H1 (cell line): ENCODE data around the gene PTCSC3. TPM values are rescaled to one million over a fixed set of nuclear protein-coding genes. Genes with fewer than 3 reads are reported as not detected.

ENCODE experiments used
- CTCF ChIA-PET: fragments of 300-600 bp; sonication (Branson Sonifier 250); formaldehyde crosslinking; loops from one replicate; lab custom pipeline; 2021; ENCODE audit not compliant: partially characterized antibody; lab: Charles Lee
- POLR2A ChIA-PET: fragments of 300-600 bp; sonication (Branson Sonifier 250); formaldehyde crosslinking; loops from one replicate; lab custom pipeline; 2021; ENCODE audit warnings: inconsistent platforms; ENCODE audit not compliant: partially characterized antibody; lab: Charles Lee
- DNase-seq, 2 experiments: peaks; one replicate each; pipeline versions ENCODE4 v3.0.0 to v3.0.0-alpha.2; 2010 to 2022; ENCODE audit warnings: low spot score in 2 of 2, low read depth in 1 of 2, mixed read lengths in 1 of 2
- FAIRE-seq: peaks from 2 replicates; lab custom pipeline; 2011; peaks lifted over from hg19 to GRCh38; lab: Jason Lieb, UNC
- H2AFZ ChIP-seq: 2 replicates; pipeline ENCODE4 v1.8.1; 2012; ENCODE audit warnings: low read length, inconsistent platforms
- H2AK5ac ChIP-seq: 2 replicates; pipeline ENCODE4 v1.6.1; 2013; ENCODE audit warnings: low read depth, low read length
- H2BK120ac ChIP-seq: replicated peaks from 2 replicates; pipeline ENCODE3; 2013; ENCODE audit warnings: low read depth, low read length, inconsistent platforms
- H2BK12ac ChIP-seq: 2 replicates; pipeline ENCODE4 v1.6.1; 2013; ENCODE audit warnings: low read depth, low read length
- H2BK15ac ChIP-seq: 2 replicates; pipeline ENCODE4 v1.6.1; 2013; ENCODE audit warnings: low read length
- H2BK20ac ChIP-seq: 2 replicates; pipeline ENCODE4 v1.6.1; 2013; ENCODE audit warnings: low read length
- H2BK5ac ChIP-seq: 2 replicates; pipeline ENCODE4 v1.6.1; 2013; ENCODE audit warnings: low read depth, low read length
- H3K14ac ChIP-seq: 2 replicates; pipeline ENCODE4 v1.6.1; 2013; ENCODE audit warnings: inconsistent platforms; ENCODE audit not compliant: insufficient read length
- H3K18ac ChIP-seq: 2 replicates; pipeline ENCODE4 v1.6.1; 2013; ENCODE audit warnings: low read length; ENCODE audit errors: extremely low read depth
- H3K23ac ChIP-seq: 2 replicates; pipeline ENCODE4 v1.6.1; 2013; ENCODE audit warnings: inconsistent platforms; ENCODE audit not compliant: insufficient read length
- H3K23me2 ChIP-seq: 2 replicates; pipeline ENCODE4 v1.6.1; 2013; ENCODE audit warnings: low read depth, low read length
- H3K27ac ChIP-seq: 2 replicates; pipeline ENCODE4 v1.6.1; 2011; ENCODE audit warnings: low read depth, low read length, inconsistent platforms
- H3K27me3 ChIP-seq, 4 experiments: replicated peaks in 1 of 4; 1 replicate in 1 of 4; 2 replicates in 3 of 4; pipeline versions ENCODE4 v1.6.1 to v1.8.1; 2011 to 2013; ENCODE audit warnings: low read length in 3 of 4, mild to moderate bottlenecking in 3 of 4, inconsistent platforms in 2 of 4, mixed read lengths in 2 of 4, moderate library complexity in 1 of 4; ENCODE audit not compliant: control insufficient read depth in 3 of 4, insufficient read depth in 3 of 4; ENCODE audit errors: extremely low read depth in 1 of 4
- H3K36me3 ChIP-seq, 4 experiments: 2 replicates each; pipeline versions ENCODE4 v1.6.1 to v1.8.1; 2011 to 2013; ENCODE audit warnings: mild to moderate bottlenecking in 4 of 4, low read length in 3 of 4, moderate library complexity in 2 of 4, control low read depth in 1 of 4, inconsistent platforms in 1 of 4; ENCODE audit not compliant: insufficient read depth in 4 of 4, control insufficient read depth in 2 of 4
- H3K4ac ChIP-seq: replicated peaks from 2 replicates; pipeline ENCODE3; 2013; ENCODE audit warnings: low read length, low read depth, mixed read lengths, inconsistent platforms; ENCODE audit not compliant: insufficient read length
- H3K4me1 ChIP-seq, 4 experiments: replicated peaks in 1 of 4; 1 replicate in 1 of 4; 2 replicates in 3 of 4; pipeline versions ENCODE4 v1.6.1 to v1.8.1; 2011 to 2013; ENCODE audit warnings: low read length in 3 of 4, inconsistent platforms in 2 of 4, mixed read lengths in 1 of 4; ENCODE audit not compliant: insufficient read depth in 4 of 4, control insufficient read depth in 3 of 4
- H3K4me2 ChIP-seq, 2 experiments: 2 replicates each; pipeline versions ENCODE4 v1.6.1 to v1.8.1; 2011 to 2013; ENCODE audit warnings: low read depth in 2 of 2, low read length in 2 of 2, control low read depth in 1 of 2, inconsistent platforms in 1 of 2, mild to moderate bottlenecking in 1 of 2; ENCODE audit not compliant: insufficient read depth in 1 of 2
- H3K4me3 ChIP-seq, 4 experiments: fragments of 200-600, 300-600 bp in 1 of 4; sonication (generic), shearing (Covaris generic), sonication (Bioruptor Twin) in 1 of 4; 2 replicates each; pipeline versions ENCODE4 v1.5.1 to v1.8.1; 2011 to 2016; ENCODE audit warnings: low read length in 4 of 4, low read depth in 3 of 4, control low read depth in 2 of 4, inconsistent platforms in 2 of 4, mild to moderate bottlenecking in 2 of 4, mixed read lengths in 1 of 4, moderate library complexity in 1 of 4; ENCODE audit not compliant: insufficient read depth in 2 of 4; ENCODE audit errors: extremely low read depth in 1 of 4
- H3K56ac ChIP-seq: replicated peaks from 2 replicates; pipeline ENCODE3; 2013; ENCODE audit warnings: low read depth, mild to moderate bottlenecking, mixed read lengths, low read length, inconsistent platforms; ENCODE audit not compliant: insufficient read length
- H3K79me1 ChIP-seq: 2 replicates; pipeline ENCODE4 v1.6.1; 2013; ENCODE audit warnings: low read depth, low read length, control low read depth
- H3K79me2 ChIP-seq, 2 experiments: 2 replicates each; pipeline versions ENCODE4 v1.6.1 to v1.8.1; 2012 to 2013; ENCODE audit warnings: low read length in 2 of 2, mild to moderate bottlenecking in 2 of 2, inconsistent platforms in 1 of 2; ENCODE audit not compliant: insufficient read depth in 2 of 2, control insufficient read depth in 1 of 2
- H3K9ac ChIP-seq, 4 experiments: replicated peaks in 1 of 4; 1 replicate in 1 of 4; 2 replicates in 3 of 4; pipeline versions ENCODE4 v1.6.1 to v1.8.1; 2011 to 2013; ENCODE audit warnings: low read depth in 3 of 4, low read length in 3 of 4, control low read depth in 2 of 4, mild to moderate bottlenecking in 2 of 4, moderate library complexity in 2 of 4, inconsistent platforms in 1 of 4; ENCODE audit errors: extremely low read depth in 1 of 4
- H3K9me3 ChIP-seq, 2 experiments: 2 replicates each; pipeline versions ENCODE4 v1.6.1 to v1.8.1; 2012 to 2013; ENCODE audit warnings: mild to moderate bottlenecking in 2 of 2, moderate library complexity in 2 of 2, control low read depth in 1 of 2, inconsistent platforms in 1 of 2, low read depth in 1 of 2, low read length in 1 of 2, mixed read lengths in 1 of 2; ENCODE audit not compliant: insufficient read depth in 2 of 2
- H4K20me1 ChIP-seq, 2 experiments: replicated peaks in 1 of 2; 2 replicates each; pipeline versions ENCODE3 to v1.8.1; 2011 to 2013; ENCODE audit warnings: inconsistent platforms in 2 of 2, low read length in 2 of 2, mild to moderate bottlenecking in 1 of 2; ENCODE audit not compliant: insufficient read depth in 2 of 2, control insufficient read depth in 1 of 2
- H4K5ac ChIP-seq: 2 replicates; pipeline ENCODE4 v1.6.1; 2013; ENCODE audit warnings: low read length, low read depth, mixed read lengths, inconsistent platforms; ENCODE audit not compliant: insufficient read length
- H4K8ac ChIP-seq: 2 replicates; pipeline ENCODE4 v1.8.0; 2013; ENCODE audit warnings: mild to moderate bottlenecking, moderate library complexity, low read length, inconsistent platforms; ENCODE audit not compliant: insufficient read depth; ENCODE audit errors: extremely low read depth
- H4K91ac ChIP-seq: replicated peaks from 2 replicates; pipeline ENCODE3; 2013; ENCODE audit warnings: low read length, mixed read lengths, inconsistent platforms; ENCODE audit not compliant: insufficient read length
- SP2 ChIP-seq: IDR thresholded peaks from 2 replicates; pipeline ENCODE4 v1.6.1; 2012; ENCODE audit warnings: mild to moderate bottlenecking, low read length, inconsistent platforms
- WGBS, 2 experiments: shearing (Covaris generic) in 1 of 2; methylation state at CpG; one replicate each; pipeline versions ENCODE4 v1.1.6 to v1.1.7; 2013 to 2015; ENCODE audit warnings: low lambda C conversion rate in 2 of 2, mixed read lengths in 2 of 2, inconsistent platforms in 1 of 2, low coverage in 1 of 2, missing lambda C conversion rate in 1 of 2; ENCODE audit not compliant: insufficient replicate concordance in 2 of 2, insufficient coverage in 1 of 2, insufficient read length in 1 of 2; ENCODE audit errors: extremely low coverage in 1 of 2, missing lambda C conversion rate in 1 of 2; 5-methylcytosine and 5-hydroxymethylcytosine counted together
- polyA plus RNA-seq, 7 experiments: library from polyadenylated mRNA; depleted of rRNA in 3 of 7; stranded (reverse) in 5 of 7; unstranded in 2 of 7; fragments of >200 nt in 5 of 7; fragments of 200-250 nt in 2 of 7; gene quantifications; 1 replicate in 5 of 7; 2 replicates in 1 of 7; 4 replicates in 1 of 7; pipeline versions ENCODE4 v1.2.1 to v1.2.3, GENCODE V29; 2011 to 2013; ENCODE audit warnings: missing spikeins in 2 of 7, mixed read lengths in 2 of 7
- total RNA-seq: library from RNA; stranded (reverse); fragmentation: NEBNext Ultra II Directional; extraction: Animal tissue kit (Norgen Biotek cat#: 25700); gene quantifications from 2 replicates; pipeline ENCODE4 v1.2.1, GENCODE V29; 2021

The PTCSC3 gene
- total and polyA plus RNA-seq, 2 of the 8 experiments (the other 6 are each of a cell fraction or from before 2014, with no cell fraction given) = not detected

DNA sequence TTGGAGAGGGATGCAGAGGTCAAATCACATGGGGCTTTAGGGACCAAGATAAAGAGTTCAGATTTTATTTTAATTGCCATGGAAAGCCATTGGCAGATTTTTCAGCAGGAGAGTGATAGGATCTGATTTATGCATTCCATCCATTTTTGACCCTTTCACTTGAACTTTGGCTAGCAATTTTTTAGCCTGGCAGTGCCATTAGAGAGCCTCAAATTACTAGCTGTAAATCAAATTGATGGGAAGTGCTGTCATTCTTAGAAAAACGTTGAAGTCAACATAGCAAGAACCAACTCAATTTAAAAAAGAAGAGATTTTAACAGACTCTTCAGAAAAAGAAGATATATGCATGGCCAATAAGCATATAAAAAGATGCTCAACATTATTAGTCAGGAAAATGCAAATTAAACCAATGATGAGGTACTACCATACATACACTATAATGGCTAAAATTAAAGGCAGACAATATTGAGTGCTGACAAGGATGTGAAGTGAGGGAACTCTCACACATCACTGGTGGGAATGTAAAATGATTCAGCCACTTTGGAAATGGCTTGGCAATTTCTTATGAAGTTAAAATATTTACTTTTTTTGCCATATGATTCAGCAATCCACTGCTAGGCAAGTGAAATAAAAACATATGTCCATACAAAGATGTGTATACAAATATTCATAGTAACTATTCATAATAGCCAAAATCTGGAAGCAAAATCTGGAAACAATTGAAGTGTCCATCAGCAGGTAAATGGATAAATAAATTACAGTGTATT lies 89.7 kb downstream of the PTCSC3 start:
- DNase-seq (no peak), FAIRE-seq (no peak)
- H3K4me1 ChIP-seq = no peaks in the 10 kb centered on the region
- no peaks in the 10 kb centered on the region; a peak in 1 of 4 replicates for H3K9me3 ChIP-seq
- H4K8ac ChIP-seq = no peak overlapping the region
- H3K9ac ChIP-seq = no peak overlapping the region
- H2BK12ac ChIP-seq = no peak overlapping the region
- no peak overlapping the region for H3K4me2 ChIP-seq
- H4K20me1 ChIP-seq = no peaks in the 10 kb centered on the region
- H3K56ac ChIP-seq = no peak overlapping the region
- WGBS, 2 experiments = 69% methylated on average over 1 of the region's 1 CpG; no CpG with 5 or more reads in 1 of the 2 experiments
- no peak overlapping the region for H2BK5ac ChIP-seq
- no peak overlapping the region for H2AFZ ChIP-seq
- H3K14ac ChIP-seq = no peak overlapping the region
- no peaks in the 10 kb centered on the region for H3K36me3 ChIP-seq
- H3K23me2 ChIP-seq = no peaks in the 10 kb centered on the region
- H4K5ac ChIP-seq = no peak overlapping the region
- H3K4ac ChIP-seq = no peak overlapping the region
- no peak overlapping the region for H3K23ac ChIP-seq
- no peak overlapping the region for H3K18ac ChIP-seq
- POLR2A ChIA-PET = no interaction called here
- no peak overlapping the region for H3K27ac ChIP-seq
- no peaks in the 10 kb centered on the region for H3K79me2 ChIP-seq
- H2BK20ac ChIP-seq = no peak overlapping the region
- H3K4me3 ChIP-seq = no peak overlapping the region
- no peak overlapping the region for H2AK5ac ChIP-seq
- H2BK15ac ChIP-seq = no peak overlapping the region
- H3K27me3 ChIP-seq = peaks cover 0 to 1% (median 0%) of the 10 kb centered on the region in 4 experiments; a peak in 1 of 7 replicates
- no peaks in the 10 kb centered on the region for H3K79me1 ChIP-seq
- CTCF ChIA-PET = interaction anchor here (0.7 to 1.1 kb wide), 3 partner anchors 16 to 18 kb away, joined by 3 read pairs; no protein-coding TSS in a partner anchor
- H4K91ac ChIP-seq = no peak overlapping the region
- H2BK120ac ChIP-seq = no peak overlapping the region
- TF ChIP-seq SP2 = 0 out of 2 replicates have a peak, but pooled peaks have one; percentile 7
